Measurements from ENCODE around the gene HRH3.

- no peak for TF ChIP-seq POLR2A (IDR thresholded peaks at IDR 0.05; ENCODE audit: extremely low read depth, insufficient read length)
- no peak for TF ChIP-seq CTCF (IDR thresholded peaks at IDR 0.05; ENCODE audit: low read depth, low read length)
- TF ChIP-seq MAX (IDR thresholded peaks at IDR 0.05; ENCODE audit: low read depth, low read length): no peak
- TF ChIP-seq MYC (IDR thresholded peaks at IDR 0.05; ENCODE audit: low read depth, low read length): no peak
Observed at GRCh38 chr20:62258499-62259293, 38.6 kb upstream of the HRH3 start.
